T-helper 2 cell (primary cell): ENCODE results near the gene CA12.

Experiments
- DNase-seq, 5 experiments: peaks; one replicate each; pipeline versions ENCODE4 v3.0.0 to v3.0.0-alpha.2; 2012 to 2022

Gene CA12

GRCh38 chr15:63374686-63375520, 6.7 kb downstream of the CA12 start:
- peak in 1 of 5 experiments; percentile 58 for DNase-seq

- DNase-seq = no peak
These were observed 7.6 kb downstream of the CA12 start for GRCh38 chr15:63373866-63374548.

GRCh38 chr15:63373330-63373729, 8.3 kb downstream of the CA12 start:
- no peak for DNase-seq

GRCh38 chr15:63372753-63373152, 8.9 kb downstream of the CA12 start:
- DNase-seq = no peak

GRCh38 chr15:63372018-63372705, 9.5 kb downstream of the CA12 start:
- no peak for DNase-seq

GRCh38 chr15:63371297-63371918, 10.2 kb downstream of the CA12 start:
- DNase-seq = no peak

GRCh38 chr15:63370764-63371163, 10.9 kb downstream of the CA12 start:
- no peak for DNase-seq

- no peak for DNase-seq
These were observed 11.9 kb downstream of the CA12 start for GRCh38 chr15:63369781-63370180.

GRCh38 chr15:63369296-63369695, 12.3 kb downstream of the CA12 start:
- DNase-seq = no peak

GRCh38 chr15:63368503-63368902, 13.1 kb downstream of the CA12 start:
- no peak for DNase-seq

GRCh38 chr15:63367900-63368299, 13.7 kb downstream of the CA12 start:
- DNase-seq = no peak

- no peak for DNase-seq
These were observed 14.3 kb downstream of the CA12 start for GRCh38 chr15:63367390-63367789.

GRCh38 chr15:63366451-63366850, 15.2 kb downstream of the CA12 start:
- DNase-seq = no peak

- no peak for DNase-seq
These were observed 16.4 kb downstream of the CA12 start for GRCh38 chr15:63365273-63365680.

- no peak for DNase-seq
These were observed 17.0 kb downstream of the CA12 start for GRCh38 chr15:63364399-63365272.

GRCh38 chr15:63363292-63363691, 18.4 kb downstream of the CA12 start:
- DNase-seq = no peak

- DNase-seq = no peak
These were observed 18.8 kb downstream of the CA12 start for GRCh38 chr15:63362885-63363284.

- DNase-seq = no peak
These were observed 19.4 kb downstream of the CA12 start for GRCh38 chr15:63362196-63362595.

GRCh38 chr15:63360170-63360569, 21.5 kb downstream of the CA12 start:
- DNase-seq = no peak

- DNase-seq = no peak
These were observed 23.2 kb downstream of the CA12 start for GRCh38 chr15:63358241-63359029.

GRCh38 chr15:63357731-63358130, 23.9 kb downstream of the CA12 start:
- DNase-seq = no peak
